IMR-90 (cell line): ENCODE data around the gene TRIML1. TPM values are rescaled to one million over a fixed set of nuclear protein-coding genes. Genes with fewer than 3 reads are reported as not detected.
A peak's percentile ranks its signal among the peaks of the same experiment; 100 is the strongest.

Source experiments
- ATAC-seq: fragments of 200-7000 bp; cut with Tn5 transposase; 2 replicates; pipeline ENCODE4 v1.9.1; 2020; ENCODE audit warnings: low read depth, mild to moderate bottlenecking, moderate library complexity
- BruUV-seq: library from RNA; stranded (reverse); fragments of 400-500 nt; replicated peaks from 2 replicates; lab custom pipeline; 2021; lab: Mats Ljungman, UMichigan
- CTCF ChIA-PET: fragments of 300-600 bp; formaldehyde crosslinking; extraction: SDS; loops from one replicate; lab custom pipeline; 2021; ENCODE audit warnings: antibody characterized with exemption; lab: Yijun Ruan, JAX
- POLR2A ChIA-PET: fragments of 300-600 bp; sonication (Branson Sonifier 250); formaldehyde crosslinking; loops from one replicate; lab custom pipeline; 2022; ENCODE audit warnings: antibody characterized with exemption; ENCODE audit not compliant: unreplicated experiment; lab: Charles Lee
- DNase-seq: peaks from one replicate; pipeline ENCODE4 v3.0.0; 2013
- H2AFZ ChIP-seq: replicated peaks from 2 replicates; pipeline ENCODE3; 2013; ENCODE audit warnings: low read length, mild to moderate bottlenecking; ENCODE audit not compliant: poor library complexity
- H2AK5ac ChIP-seq: 2 replicates; pipeline ENCODE4 v1.6.1; 2013; ENCODE audit warnings: low read depth, low read length, inconsistent platforms
- H2AK9ac ChIP-seq: replicated peaks from 2 replicates; pipeline ENCODE3; 2013; ENCODE audit warnings: mild to moderate bottlenecking, low read depth, low read length, moderate library complexity; ENCODE audit not compliant: poor library complexity
- H2BK120ac ChIP-seq: 2 replicates; pipeline ENCODE4 v1.6.1; 2013; ENCODE audit warnings: low read depth, low read length, inconsistent platforms
- H2BK15ac ChIP-seq: 3 replicates; pipeline ENCODE4 v1.6.1; 2013; ENCODE audit warnings: low read depth, low read length, inconsistent platforms
- H2BK20ac ChIP-seq: 2 replicates; pipeline ENCODE4 v1.6.1; 2013; ENCODE audit warnings: low read depth, mild to moderate bottlenecking, inconsistent platforms, low read length, moderate library complexity
- H2BK5ac ChIP-seq: 2 replicates; pipeline ENCODE4 v1.6.1; 2013; ENCODE audit warnings: mild to moderate bottlenecking, low read depth, low read length, inconsistent platforms; ENCODE audit not compliant: poor library complexity, severe bottlenecking
- H3K14ac ChIP-seq: replicated peaks from 2 replicates; pipeline ENCODE4 v1.6.1; 2013; ENCODE audit warnings: low read depth, low read length, inconsistent platforms
- H3K18ac ChIP-seq: 2 replicates; pipeline ENCODE4 v1.6.1; 2013; ENCODE audit warnings: low read depth, low read length, control low read depth
- H3K23ac ChIP-seq: 2 replicates; pipeline ENCODE4 v1.6.1; 2013; ENCODE audit warnings: low read depth, low read length, inconsistent platforms
- H3K27ac ChIP-seq: 2 replicates; pipeline ENCODE4 v1.5.1; 2013; ENCODE audit warnings: mild to moderate bottlenecking, control low read depth, low read length; ENCODE audit not compliant: insufficient read depth
- H3K27me3 ChIP-seq: 2 replicates; pipeline ENCODE4 v1.6.1; 2013; ENCODE audit warnings: low read length; ENCODE audit not compliant: control insufficient read depth, insufficient read depth
- H3K36me3 ChIP-seq: 2 replicates; pipeline ENCODE4 v1.6.1; 2013; ENCODE audit warnings: low read length, mixed read lengths; ENCODE audit not compliant: control insufficient read depth, insufficient read depth
- H3K4ac ChIP-seq: 2 replicates; pipeline ENCODE4 v1.6.1; 2013; ENCODE audit warnings: low read depth, low read length, inconsistent platforms
- H3K4me1 ChIP-seq: 2 replicates; pipeline ENCODE4 v1.6.1; 2013; ENCODE audit warnings: low read length, mixed read lengths; ENCODE audit not compliant: control insufficient read depth, insufficient read depth
- H3K4me2 ChIP-seq: 2 replicates; pipeline ENCODE4 v1.6.1; 2013; ENCODE audit warnings: low read depth, mild to moderate bottlenecking, control low read depth, low read length, moderate library complexity
- H3K4me3 ChIP-seq: 2 replicates; pipeline ENCODE4 v1.5.1; 2013; ENCODE audit warnings: low read depth, mild to moderate bottlenecking, control low read depth, low read length, moderate library complexity; ENCODE audit not compliant: insufficient read depth
- H3K56ac ChIP-seq: 2 replicates; pipeline ENCODE4 v1.6.1; 2013; ENCODE audit warnings: low read length, inconsistent platforms; ENCODE audit not compliant: insufficient read depth; ENCODE audit errors: extremely low read depth
- H3K79me1 ChIP-seq, 2 experiments: 2 replicates each; pipeline ENCODE4 v1.6.1; 2013; ENCODE audit warnings: low read length in 2 of 2, inconsistent platforms in 1 of 2, low read depth in 1 of 2
- H3K9ac ChIP-seq: 2 replicates; pipeline ENCODE4 v1.6.1; 2013; ENCODE audit warnings: low read depth, low read length, control low read depth
- H3K9me1 ChIP-seq: 2 replicates; pipeline ENCODE4 v1.6.1; 2013; ENCODE audit warnings: low read length, inconsistent platforms; ENCODE audit not compliant: insufficient read depth
- H3K9me3 ChIP-seq: 2 replicates; pipeline ENCODE4 v1.6.1; 2013; ENCODE audit warnings: low read length; ENCODE audit not compliant: control insufficient read depth, insufficient read depth
- H4K20me1 ChIP-seq: 2 replicates; pipeline ENCODE4 v1.6.1; 2013; ENCODE audit warnings: low read length, inconsistent platforms; ENCODE audit not compliant: insufficient read depth
- H4K5ac ChIP-seq: 2 replicates; pipeline ENCODE4 v1.6.1; 2013; ENCODE audit warnings: mild to moderate bottlenecking, low read depth, low read length, control low read depth
- H4K8ac ChIP-seq, 2 experiments: 2 replicates each; pipeline ENCODE4 v1.6.1; 2013; ENCODE audit warnings: low read depth in 2 of 2, low read length in 2 of 2, control low read depth in 1 of 2, inconsistent platforms in 1 of 2
- H4K91ac ChIP-seq: 2 replicates; pipeline ENCODE4 v1.6.1; 2013; ENCODE audit warnings: low read depth, low read length, inconsistent platforms; ENCODE audit not compliant: insufficient read depth
- BHLHE40 ChIP-seq: fragments of 150-350 bp; IDR thresholded peaks from 2 replicates; pipeline ENCODE4 v1.6.1; 2016; ENCODE audit warnings: mild to moderate bottlenecking, low read depth, low read length
- CEBPB ChIP-seq: IDR thresholded peaks from 2 replicates; pipeline ENCODE4 v1.6.1; 2012; ENCODE audit warnings: low read depth, low read length, improper control_type of control experiment
- CHD1 ChIP-seq: IDR thresholded peaks from 2 replicates; pipeline ENCODE4 v1.6.1; 2012; ENCODE audit warnings: low read depth, low read length, improper control_type of control experiment
- ELK1 ChIP-seq: fragments of 150-350 bp; IDR thresholded peaks from 2 replicates; pipeline ENCODE4 v1.6.1; 2016; ENCODE audit warnings: low read depth, mild to moderate bottlenecking, low read length, moderate library complexity, borderline replicate concordance
- FOS ChIP-seq: fragments of 150-350 bp; IDR thresholded peaks from 2 replicates; pipeline ENCODE4 v1.6.1; 2016; ENCODE audit warnings: low read depth, low read length
- MAFK ChIP-seq: IDR thresholded peaks from 2 replicates; pipeline ENCODE4 v1.6.1; 2012; ENCODE audit warnings: low read depth, low read length, improper control_type of control experiment
- MAZ ChIP-seq: IDR thresholded peaks from 2 replicates; pipeline ENCODE4 v1.6.1; 2012; ENCODE audit warnings: low read depth, mild to moderate bottlenecking, low read length, improper control_type of control experiment, moderate library complexity, borderline replicate concordance
- MXI1 ChIP-seq: IDR thresholded peaks from 2 replicates; pipeline ENCODE4 v1.6.1; 2012; ENCODE audit warnings: low read depth, mild to moderate bottlenecking, low read length, moderate library complexity, borderline replicate concordance
- NFE2L2 ChIP-seq: fragments of 150-350 bp; IDR thresholded peaks from 2 replicates; pipeline ENCODE4 v1.6.1; 2016; ENCODE audit warnings: low read depth, mild to moderate bottlenecking, low read length
- POLR2A ChIP-seq: IDR thresholded peaks from 2 replicates; pipeline ENCODE4 v1.6.1; 2012; ENCODE audit warnings: mild to moderate bottlenecking, low read depth, low read length
- RAD21 ChIP-seq: IDR thresholded peaks from 2 replicates; pipeline ENCODE4 v1.6.1; 2012; ENCODE audit warnings: low read length, improper control_type of control experiment
- RCOR1 ChIP-seq: IDR thresholded peaks from 2 replicates; pipeline ENCODE4 v1.6.1; 2012; ENCODE audit warnings: mild to moderate bottlenecking, low read length, improper control_type of control experiment; ENCODE audit not compliant: insufficient replicate concordance
- RFX5 ChIP-seq: IDR thresholded peaks from 2 replicates; pipeline ENCODE4 v1.8.0; 2012; ENCODE audit warnings: low read depth, mild to moderate bottlenecking, low read length, moderate library complexity
- SMC3 ChIP-seq: fragments of 150-350 bp; IDR thresholded peaks from 2 replicates; pipeline ENCODE4 v1.6.1; 2016; ENCODE audit warnings: low read depth, mild to moderate bottlenecking, antibody characterized with exemption, low read length, moderate library complexity
- USF2 ChIP-seq: fragments of 150-350 bp; IDR thresholded peaks from 2 replicates; pipeline ENCODE4 v1.6.1; 2017; ENCODE audit warnings: mild to moderate bottlenecking, antibody characterized with exemption, low read length, low read depth
- WGBS, 2 experiments: methylation state at CpG; one replicate each; pipeline versions ENCODE4 v1.1.5 to v1.1.7; 2013; ENCODE audit warnings: missing lambda C conversion rate in 2 of 2; ENCODE audit not compliant: insufficient read length in 1 of 2; ENCODE audit errors: extremely low coverage in 2 of 2; 5-methylcytosine and 5-hydroxymethylcytosine counted together
- dilution Hi-C: fragments of 300-500 bp; cut with HindIII; formaldehyde crosslinking; loops from one replicate; pipeline ENCODE4 v1.14.3; 2018; ENCODE audit warnings: low sequenced_read_pairs; ENCODE audit not compliant: unreplicated experiment
- in situ Hi-C: fragments of 300-500 bp; cut with MboI; formaldehyde crosslinking; loops from 3 replicates; pipeline ENCODE4 v1.14.3; 2019; ENCODE audit warnings: low sequenced_read_pairs, inconsistent platforms, mixed read lengths
- intact Hi-C: fragments of 100-400 bp; cut with micrococcal nuclease; formaldehyde crosslinking; loops from 2 replicates; pipeline ENCODE4 v1.10.0; 2022
- polyA plus RNA-seq, 3 experiments: library from polyadenylated mRNA; depleted of rRNA; stranded (reverse); fragments of >200 nt; gene quantifications; 2 replicates each; pipeline ENCODE4 v1.2.3, GENCODE V29; 2012; ENCODE audit warnings: low replicate concordance in 1 of 3
- total RNA-seq: library from RNA; depleted of rRNA; stranded (reverse); fragments of >200 nt; gene quantifications from 2 replicates; pipeline ENCODE4 v1.2.3, GENCODE V29; 2012

The TRIML1 gene
- total and polyA plus RNA-seq, 2 of the 4 experiments (the other 2 are of a cell fraction), result not detected

- POLR2A ChIA-PET, result no interaction called here
- no peak overlapping the region for H2BK5ac ChIP-seq
- H3K4ac ChIP-seq, result no peak overlapping the region
- no peak overlapping the region for H4K8ac ChIP-seq
- H3K23ac ChIP-seq, result no peak overlapping the region
- peaks cover 2% of the 10 kb centered on the region; the same call in 1 of the 2 replicates for H3K9me3 ChIP-seq
- no peak for ATAC-seq
- DNase-seq, result no peak
- no peak overlapping the region for H2AK5ac ChIP-seq
- TF ChIP-seq USF2 (no peak), BHLHE40 (no peak), MAFK (no peak), SMC3 (no peak), MXI1 (no peak), RAD21 (no peak), CHD1 (no peak), MAZ (no peak), FOS (no peak), CEBPB (no peak), RFX5 (no peak), RCOR1 (no peak), POLR2A (no peak), NFE2L2 (no peak), ELK1 (no peak)
- no peak overlapping the region for H2BK15ac ChIP-seq
- H2AK9ac ChIP-seq, result no peak overlapping the region
- in situ Hi-C loops, result no loop called here
- H3K18ac ChIP-seq, result no peak overlapping the region
- BruUV-seq, result no TSS peak
- 40% methylated on average over 1 of the region's 3 CpGs; no CpG with 5 or more reads in 1 of the 2 experiments for WGBS, 2 experiments
- H3K4me2 ChIP-seq, result no peak overlapping the region
- no peak overlapping the region for H3K27ac ChIP-seq
- peaks cover 6% of the 10 kb centered on the region; the same call in 1 of the 2 replicates for H3K4me1 ChIP-seq
- H3K14ac ChIP-seq, result no peak overlapping the region
- no peak overlapping the region for H2BK120ac ChIP-seq
- H2AFZ ChIP-seq, result no peak overlapping the region
- H3K36me3 ChIP-seq, result no peaks in the 10 kb centered on the region
- H2BK20ac ChIP-seq, result peak overlapping the region; percentile 4; the same call in 1 of the 2 replicates
- H3K79me1 ChIP-seq, result no peaks in the 10 kb centered on the region
- CTCF ChIA-PET, result no interaction called here
- no peaks in the 10 kb centered on the region for H4K20me1 ChIP-seq
- no peaks in the 10 kb centered on the region for H3K27me3 ChIP-seq
- H4K5ac ChIP-seq, result no peak overlapping the region
- H3K9me1 ChIP-seq, result peaks cover 5% of the 10 kb centered on the region; the same call in 1 of the 2 replicates
- H3K56ac ChIP-seq, result no peak overlapping the region
- no peak overlapping the region for H3K4me3 ChIP-seq
- intact Hi-C loops, result no loop called here
- H4K91ac ChIP-seq, result no peak overlapping the region
- no peak overlapping the region for H3K9ac ChIP-seq
- dilution Hi-C loops, result no loop called here
These were observed 29.2 kb upstream of the TRIML1 start for GRCh38 chr4:188110036-188110435.
